ENCODE results near the gene SRBD1. TPM values are rescaled to one million over a fixed set of nuclear protein-coding genes. Genes with fewer than 3 reads are reported as not detected.
"Not testable (repeated sequence)": the region's sequence is repeated elsewhere in the genome, so short reads cannot be mapped to it uniquely, and the experiment has no call there.

The SRBD1 gene
- polyA plus RNA-seq, 1 donor from 2014 or later: 5.3 TPM

GRCh38 chr2:45432406-45432805 is 178.7 kb downstream of the SRBD1 start:
- TF ChIP-seq CTCF (IDR thresholded peaks at IDR 0.05; ENCODE audit: poor library complexity, severe bottlenecking) (no peak), POLR2AphosphoS5 (IDR thresholded peaks at IDR 0.05) (no peak), EP300 (conservative IDR thresholded peaks at IDR 0.05; ENCODE audit: poor library complexity, severe bottlenecking) (no peak)
- H2AFZ ChIP-seq (ENCODE audit: low read depth, low read length): no peak overlapping the region

GRCh38 chr2:45426025-45426424 is 185.0 kb downstream of the SRBD1 start:
- not testable (repeated sequence) for H3K36me3 ChIP-seq (ENCODE audit: insufficient read depth, low read length); H3K4me2 ChIP-seq (ENCODE audit: low read length); H4K20me1 ChIP-seq (ENCODE audit: insufficient read depth); H2AFZ ChIP-seq (ENCODE audit: low read depth, low read length); H3K27me3 ChIP-seq (ENCODE audit: insufficient read depth, low read depth, low read length); H3K4me3 ChIP-seq (ENCODE audit: low read length); H3K9ac ChIP-seq (ENCODE audit: low read length); H3K9me2 ChIP-seq (ENCODE audit: insufficient read depth, low read length); H3K9me3 ChIP-seq (ENCODE audit: low read length); H3F3A ChIP-seq (ENCODE audit: insufficient read depth, low read length, poor library complexity, severe bottlenecking); H3K79me2 ChIP-seq (replicated peaks; ENCODE audit: insufficient read depth, low read length); H3K27ac ChIP-seq (ENCODE audit: low read length)

More at GRCh38 chr2:45432406-45432805, 178.7 kb downstream of the SRBD1 start:
- Histone ChIP-seq H3K36me3 (ENCODE audit: insufficient read depth, low read length) (no peaks in the 10 kb centered on the region), H3K27ac (ENCODE audit: low read length) (no peak overlapping the region), H3K4me2 (ENCODE audit: low read length) (no peak overlapping the region), H3K79me2 (replicated peaks; ENCODE audit: insufficient read depth, low read length) (no peaks in the 10 kb centered on the region), H3K9ac (ENCODE audit: low read length) (no peak overlapping the region), H3F3A (ENCODE audit: insufficient read depth, low read length, poor library complexity, severe bottlenecking) (no peaks in the 10 kb centered on the region), H3K9me2 (ENCODE audit: insufficient read depth, low read length) (no peaks in the 10 kb centered on the region), H4K20me1 (ENCODE audit: insufficient read depth) (no peaks in the 10 kb centered on the region), H3K27me3 (ENCODE audit: insufficient read depth, low read depth, low read length) (no peaks in the 10 kb centered on the region), H3K9me3 (ENCODE audit: low read length) (no peaks in the 10 kb centered on the region), H3K4me3 (ENCODE audit: low read length) (no peak overlapping the region)

GRCh38 chr2:45422921-45423320 is 188.1 kb downstream of the SRBD1 start:
- Histone ChIP-seq H3K4me3 (ENCODE audit: low read length) (no peak overlapping the region), H3K9me2 (ENCODE audit: insufficient read depth, low read length) (no peaks in the 10 kb centered on the region), H3K4me2 (ENCODE audit: low read length) (no peak overlapping the region), H3K36me3 (ENCODE audit: insufficient read depth, low read length) (peaks cover 4% of the 10 kb centered on the region), H3K27me3 (ENCODE audit: insufficient read depth, low read depth, low read length) (no peaks in the 10 kb centered on the region), H3K9ac (ENCODE audit: low read length) (no peak overlapping the region), H3K9me3 (ENCODE audit: low read length) (no peaks in the 10 kb centered on the region), H4K20me1 (ENCODE audit: insufficient read depth) (no peaks in the 10 kb centered on the region), H3K27ac (ENCODE audit: low read length) (no peak overlapping the region), H2AFZ (ENCODE audit: low read depth, low read length) (no peak overlapping the region), H3K79me2 (replicated peaks; ENCODE audit: insufficient read depth, low read length) (no peaks in the 10 kb centered on the region), H3F3A (ENCODE audit: insufficient read depth, low read length, poor library complexity, severe bottlenecking) (no peaks in the 10 kb centered on the region)
- no peak for TF ChIP-seq RAD21 (conservative IDR thresholded peaks at IDR 0.05)
- no peak for TF ChIP-seq CTCF (IDR thresholded peaks at IDR 0.05; ENCODE audit: poor library complexity, severe bottlenecking)
- TF ChIP-seq TAF1 (IDR thresholded peaks at IDR 0.05; ENCODE audit: low read depth): no peak
- TF ChIP-seq POLR2AphosphoS5 (IDR thresholded peaks at IDR 0.05): no peak
- no peak for TF ChIP-seq EZH2 (IDR thresholded peaks at IDR 0.05; ENCODE audit: borderline replicate concordance, insufficient read depth, low read length, poor library complexity, severe bottlenecking)
- TF ChIP-seq REST (IDR thresholded peaks at IDR 0.05; ENCODE audit: borderline replicate concordance): no peak
- no peak for TF ChIP-seq SMC3 (conservative IDR thresholded peaks at IDR 0.05; ENCODE audit: poor library complexity)
- no peak for TF ChIP-seq MXI1 (conservative IDR thresholded peaks at IDR 0.05; ENCODE audit: poor library complexity, severe bottlenecking)
- TF ChIP-seq EP300 (conservative IDR thresholded peaks at IDR 0.05; ENCODE audit: poor library complexity, severe bottlenecking): no peak

Measured in neural cell (in vitro differentiated cells).